DOHH2 (cell line): ENCODE data around the gene ARPC4.

Source experiments
- H3F3A ChIP-seq: fragments of 200-600 bp; sonication (generic), shearing (Covaris generic); 2 replicates; pipeline ENCODE4 v1.6.0; 2016; ENCODE audit warnings: antibody characterized with exemption, mild to moderate bottlenecking; ENCODE audit not compliant: control insufficient read depth, insufficient read depth
- H3K27ac ChIP-seq: fragments of 200-600 bp; sonication (generic); 2 replicates; pipeline ENCODE4 v1.5.1; 2014; ENCODE audit warnings: low read depth, mild to moderate bottlenecking, low read length, moderate library complexity
- H3K27me3 ChIP-seq: fragments of 200-600 bp; sonication (generic); 2 replicates; pipeline ENCODE4 v1.6.1; 2014; ENCODE audit warnings: mild to moderate bottlenecking, low read length, mixed read lengths; ENCODE audit not compliant: control insufficient read depth
- H3K36me3 ChIP-seq: fragments of 200-600 bp; sonication (generic); 2 replicates; pipeline ENCODE4 v1.6.1; 2014; ENCODE audit warnings: mild to moderate bottlenecking, low read length, moderate library complexity, mixed read lengths; ENCODE audit not compliant: control insufficient read depth
- H3K4me1 ChIP-seq: fragments of 200-600 bp; sonication (generic); 2 replicates; pipeline ENCODE4 v1.6.1; 2014; ENCODE audit warnings: mild to moderate bottlenecking, low read length, mixed read lengths; ENCODE audit not compliant: control insufficient read depth
- H3K4me2 ChIP-seq: fragments of 200-600 bp; sonication (generic); 2 replicates; pipeline ENCODE4 v1.6.0; 2014; ENCODE audit warnings: mild to moderate bottlenecking, low read length, moderate library complexity
- H3K4me3 ChIP-seq: fragments of 200-600 bp; sonication (generic); 2 replicates; pipeline ENCODE4 v1.5.1; 2014; ENCODE audit warnings: mild to moderate bottlenecking, low read length, mixed read lengths
- H3K79me2 ChIP-seq: fragments of 200-600 bp; sonication (generic); 2 replicates; pipeline ENCODE4 v1.6.1; 2014; ENCODE audit warnings: mild to moderate bottlenecking, low read length, mixed read lengths; ENCODE audit not compliant: control insufficient read depth
- H3K9me2 ChIP-seq: fragments of 200-600 bp; sonication (generic); replicated peaks from 2 replicates; pipeline ENCODE4 v1.6.1; 2014; ENCODE audit warnings: mild to moderate bottlenecking, low read length, mixed read lengths; ENCODE audit not compliant: control insufficient read depth
- H3K9me3 ChIP-seq: fragments of 200-600 bp; sonication (generic); 2 replicates; pipeline ENCODE4 v1.6.1; 2014; ENCODE audit warnings: antibody characterized with exemption, low read length, mixed read lengths; ENCODE audit not compliant: control insufficient read depth, insufficient read depth
- H4K20me1 ChIP-seq: fragments of 200-600 bp; sonication (generic); 2 replicates; pipeline ENCODE4 v1.6.0; 2014; ENCODE audit warnings: low read depth, mild to moderate bottlenecking, antibody characterized with exemption, low read length, moderate library complexity; ENCODE audit not compliant: control insufficient read depth, insufficient read depth
- CTCF ChIP-seq: fragments of 200-600 bp; sonication (generic); IDR thresholded peaks from one replicate; pipeline ENCODE4 v1.5.1; 2014; ENCODE audit warnings: antibody characterized with exemption, mild to moderate bottlenecking, low read depth, low read length; ENCODE audit not compliant: poor library complexity, severe bottlenecking
- EZH2phosphoT487 ChIP-seq: fragments of 200-600 bp; sonication (generic); IDR thresholded peaks from 2 replicates; pipeline ENCODE4 v1.6.1; 2017; ENCODE audit warnings: borderline replicate concordance, mild to moderate bottlenecking, antibody characterized with exemption, low read length, moderate library complexity, mixed read lengths

ARPC4 gene

DNA sequence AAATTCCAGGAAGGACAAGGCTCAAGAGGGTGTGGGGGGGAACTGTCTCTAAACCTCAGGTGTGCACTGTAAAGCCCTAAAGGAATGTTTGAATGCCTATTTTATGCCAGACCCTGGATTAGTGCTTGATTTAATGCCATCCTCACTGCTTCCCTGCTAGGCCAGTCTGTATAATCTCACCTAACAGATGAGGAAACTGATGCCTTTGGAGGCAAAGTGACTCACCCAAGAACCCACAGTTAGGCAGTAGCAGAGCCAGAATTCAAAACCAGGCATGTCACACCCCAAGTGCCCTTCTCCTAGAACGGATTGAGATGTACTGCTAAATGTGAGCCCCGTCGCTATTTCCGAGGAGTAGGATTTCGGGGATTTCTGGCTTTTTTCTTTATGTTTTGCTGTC lies 31.0 kb upstream of the ARPC4 start:
- Histone ChIP-seq H3F3A (no peaks in the 10 kb centered on the region; the same call in 1 of the 2 replicates), H3K36me3 (peaks cover 21% of the 10 kb centered on the region)

GRCh38 chr3:9762871-9763270 lies 30.0 kb upstream of the ARPC4 start:
- Histone ChIP-seq H4K20me1 (no peaks in the 10 kb centered on the region), H3K4me2 (no peak overlapping the region), H3K4me3 (no peak overlapping the region), H3K9me2 (no peaks in the 10 kb centered on the region), H3K4me1 (peaks cover 11% of the 10 kb centered on the region), H3K36me3 (peaks cover 12% of the 10 kb centered on the region; the same call in 1 of the 2 replicates), H3F3A (no peaks in the 10 kb centered on the region; the same call in 1 of the 2 replicates), H3K9me3 (no peaks in the 10 kb centered on the region), H3K79me2 (no peaks in the 10 kb centered on the region), H3K27me3 (no peaks in the 10 kb centered on the region), H3K27ac (no peak overlapping the region)
- TF ChIP-seq EZH2phosphoT487: no peak
- no peak for TF ChIP-seq CTCF

More for the DNA sequence above, 31.0 kb upstream of the ARPC4 start:
- Histone ChIP-seq H4K20me1 (no peaks in the 10 kb centered on the region), H3K27ac (no peak overlapping the region), H3K4me2 (no peak overlapping the region), H3K9me2 (no peaks in the 10 kb centered on the region), H3K79me2 (no peaks in the 10 kb centered on the region), H3K27me3 (no peaks in the 10 kb centered on the region), H3K4me1 (peaks cover 11% of the 10 kb centered on the region), H3K4me3 (no peak overlapping the region), H3K9me3 (no peaks in the 10 kb centered on the region)
- TF ChIP-seq CTCF (no peak), EZH2phosphoT487 (no peak)

GRCh38 chr3:9765865-9766264 lies 27.0 kb upstream of the ARPC4 start:
- TF ChIP-seq CTCF (no peak), EZH2phosphoT487 (no peak)
- Histone ChIP-seq H3K9me3 (no peaks in the 10 kb centered on the region), H3K27me3 (peaks cover 11% of the 10 kb centered on the region), H3K36me3 (no peaks in the 10 kb centered on the region), H3K27ac (no peak overlapping the region), H3K4me1 (peaks cover 27% of the 10 kb centered on the region), H3K4me2 (no peak overlapping the region), H3K4me3 (no peak overlapping the region), H3K9me2 (no peaks in the 10 kb centered on the region), H4K20me1 (no peaks in the 10 kb centered on the region), H3F3A (no peaks in the 10 kb centered on the region; the same call in 1 of the 2 replicates), H3K79me2 (no peaks in the 10 kb centered on the region)
